GM19035 (cell line): ENCODE measurements around the gene C11orf54.

Experiments used
- ATAC-seq: cut with Tn5 transposase; IDR thresholded peaks from one replicate; pipeline ENCODE4 v1.9.1; 2021; ENCODE audit not compliant: unreplicated experiment

C11orf54 gene

GRCh38 chr11:93741094-93741881 lies at the start of gene C11orf54, which contains the start of gene TAF1D:
Gene C11orf54 (plus strand): TSS chr11:93741672. CDS start chr11:93747394, 5,722 bp downstream.
Gene TAF1D (minus strand): TSS chr11:93741495. CDS start chr11:93739304, 2,191 bp downstream.
- peak; percentile 87 for ATAC-seq

DNA sequence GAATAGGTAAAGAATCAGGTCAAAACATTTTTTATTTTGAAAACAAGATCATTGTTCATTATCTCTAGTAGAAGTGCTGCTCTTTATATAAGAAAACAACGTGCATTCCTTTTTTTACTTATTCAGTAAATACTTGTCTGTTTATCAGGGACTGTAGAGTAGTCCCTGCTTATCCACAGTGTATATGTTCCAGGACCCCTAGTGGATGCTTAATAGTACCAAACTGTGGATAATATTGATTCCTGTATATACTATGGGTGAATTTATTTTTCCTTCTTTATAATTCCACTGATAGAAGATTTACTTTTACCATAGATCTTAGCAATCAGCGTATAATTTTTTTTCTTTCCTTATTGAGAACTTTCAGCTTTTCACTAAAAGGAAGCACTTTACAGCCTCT lies 47.4 kb upstream of the C11orf54 start:
- no peak for ATAC-seq

DNA sequence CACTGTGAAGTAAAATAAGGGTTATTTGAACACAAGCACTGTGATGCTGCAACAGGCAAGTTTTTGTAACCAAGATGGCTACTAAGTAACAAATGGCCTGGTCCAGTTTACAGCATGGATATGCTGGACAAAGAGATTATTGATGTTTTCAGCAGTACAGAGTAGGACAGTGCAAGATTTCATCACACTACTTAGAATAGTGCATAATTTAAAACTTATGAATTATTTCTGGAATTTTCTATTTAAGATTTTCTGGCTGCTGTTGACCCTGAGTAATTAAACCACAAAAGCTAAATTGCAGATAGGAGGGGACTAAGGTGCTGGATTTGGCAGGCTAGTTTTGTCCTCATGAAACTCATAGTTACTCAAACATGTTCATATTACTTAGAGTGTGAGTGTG lies 46.9 kb upstream of the C11orf54 start:
- no peak for ATAC-seq

GRCh38 chr11:93697611-93698010 lies 43.9 kb upstream of the C11orf54 start:
- ATAC-seq = no peak

DNA sequence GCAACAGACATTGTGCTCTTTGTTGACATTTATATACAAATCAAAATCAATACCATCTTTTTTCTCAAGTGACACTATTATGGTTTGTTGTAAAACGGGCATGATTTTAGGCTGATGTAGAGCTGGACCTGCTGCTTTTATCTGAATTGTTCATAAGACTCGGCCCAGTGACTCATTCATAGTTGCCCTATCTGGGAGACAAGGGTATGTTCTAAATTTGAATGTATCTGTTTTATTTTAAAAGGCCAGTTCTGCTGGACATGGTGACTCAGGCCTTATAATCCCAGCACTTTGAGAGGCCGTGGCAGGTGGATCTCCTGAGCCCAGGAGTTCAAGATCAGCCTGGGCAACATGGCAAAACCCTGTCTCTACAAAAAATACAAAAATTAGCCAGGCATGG lies 40.6 kb upstream of the C11orf54 start:
- ATAC-seq = no peak

- ATAC-seq = no peak
These were observed 37.2 kb upstream of the C11orf54 start for GRCh38 chr11:93704237-93704636.

GRCh38 chr11:93710239-93710638 lies 31.2 kb upstream of the C11orf54 start:
- ATAC-seq = no peak

DNA sequence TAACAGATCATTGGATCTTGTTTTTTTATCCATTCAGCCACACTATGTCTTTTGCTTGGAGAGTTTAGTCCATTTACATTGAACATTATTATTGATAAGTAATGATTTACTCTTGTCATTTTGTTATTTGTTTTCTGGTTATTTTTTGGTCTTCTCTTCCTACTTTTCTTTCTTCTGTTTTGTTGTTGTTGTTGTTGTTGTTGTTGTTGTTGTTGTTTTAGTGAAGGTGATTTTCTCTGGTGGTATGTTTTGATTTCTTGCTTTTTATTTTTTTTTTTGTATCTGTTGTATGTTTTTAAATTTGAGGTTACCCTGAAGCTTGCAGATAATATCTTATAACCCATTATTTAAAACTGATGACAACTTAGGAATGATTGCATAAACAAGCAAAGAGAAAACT lies 28.8 kb upstream of the C11orf54 start:
- no peak for ATAC-seq

GRCh38 chr11:93715797-93716396 lies 25.6 kb upstream of the C11orf54 start:
- ATAC-seq = no peak

GRCh38 chr11:93717501-93717900 lies 24.0 kb upstream of the C11orf54 start:
- ATAC-seq = no peak

- peak; percentile 82 for ATAC-seq
These were observed 23.4 kb upstream of the C11orf54 start for GRCh38 chr11:93718057-93718563.

GRCh38 chr11:93719310-93719709 lies 22.2 kb upstream of the C11orf54 start:
- ATAC-seq = no peak

- no peak for ATAC-seq
These were observed 20.9 kb upstream of the C11orf54 start for GRCh38 chr11:93720522-93720921.

DNA sequence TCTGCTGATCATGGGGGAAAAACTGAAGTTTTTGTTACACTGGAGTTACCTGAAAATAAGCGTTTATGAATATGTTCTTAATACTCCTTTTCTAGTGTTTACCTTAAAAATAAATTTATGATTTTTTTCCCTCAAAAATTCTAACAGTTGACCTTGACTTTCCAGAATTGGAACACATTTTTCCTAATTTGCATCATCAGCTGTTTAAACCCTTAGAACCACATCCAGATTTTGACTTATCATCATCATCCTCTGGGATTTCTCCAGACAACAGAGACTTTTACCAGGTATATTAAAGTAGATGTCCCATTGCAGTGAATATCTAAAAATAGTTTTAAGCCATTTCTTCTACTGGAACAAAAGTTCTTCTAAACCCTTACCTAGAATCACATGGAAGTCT lies 17.4 kb upstream of the C11orf54 start:
- no peak for ATAC-seq

- ATAC-seq = no peak
These were observed 13.3 kb upstream of the C11orf54 start for GRCh38 chr11:93727985-93728791.

- no peak for ATAC-seq
These were observed 12.7 kb upstream of the C11orf54 start for GRCh38 chr11:93728792-93729128.

- no peak for ATAC-seq
These were observed 12.3 kb upstream of the C11orf54 start for GRCh38 chr11:93729129-93729616.

GRCh38 chr11:93730108-93731107 lies 11.1 kb upstream of the C11orf54 start:
- no peak for ATAC-seq

DNA sequence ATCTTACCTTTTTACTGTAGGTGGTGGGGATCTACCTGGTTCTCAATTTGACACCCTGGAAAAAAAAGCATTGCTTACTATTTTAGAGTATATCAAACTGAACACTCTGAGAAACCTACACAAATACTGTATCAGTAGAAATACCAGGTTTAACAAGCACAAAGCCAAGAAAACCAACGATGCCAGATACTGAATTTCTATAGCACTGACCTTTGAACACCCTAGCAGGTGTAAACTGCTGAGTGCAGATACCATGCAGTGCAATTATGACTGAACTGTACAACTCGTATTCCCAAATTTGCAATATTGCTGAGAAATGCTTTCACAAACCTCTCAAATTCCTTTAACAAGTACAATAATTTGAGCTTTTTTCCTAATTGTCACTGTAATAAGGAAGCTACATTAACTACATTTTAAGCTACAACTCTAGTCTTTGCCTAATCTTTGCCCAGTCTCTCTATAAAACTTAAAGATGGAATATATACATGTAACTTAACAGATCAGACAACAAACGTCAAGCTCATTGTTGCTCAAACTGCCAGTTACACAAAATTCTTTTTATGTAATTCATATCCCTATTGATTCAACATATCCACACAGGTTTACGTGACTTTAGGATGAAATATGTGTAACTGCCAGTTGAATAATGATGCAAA lies 9.1 kb upstream of the C11orf54 start:
- no peak for ATAC-seq

GRCh38 chr11:93733474-93733873 lies 8.0 kb upstream of the C11orf54 start:
- no peak for ATAC-seq
